ENCODE measurements around the gene CPEB4. TPM values are rescaled to one million over a fixed set of nuclear protein-coding genes. Genes with fewer than 3 reads are reported as not detected.

The CPEB4 gene
- total and polyA plus RNA-seq, 9 of the 15 experiments (the other 6 are each of a cell fraction or from before 2014, with no cell fraction given) = 7.4 to 21.3 (median 12.4) TPM

GRCh38 chr5:173886150-173886549 is 2.0 kb upstream of the CPEB4 start (continued):
- TF ChIP-seq ZNF655 (CRISPR knock-in tag; IDR thresholded peaks at IDR 0.05) (no peak), CTCF (IDR thresholded peaks at IDR 0.05 in 2 of 3, conservative IDR thresholded peaks at IDR 0.05 in 1 of 3; ENCODE audit: insufficient read depth in 2 of 3, low read depth in 1 of 3, low read length in 3 of 3) (peak in 2 of 3 experiments; percentile 10 to 17; a peak in 1 of 6 replicates)

- H3K27me3 ChIP-seq (ENCODE audit: control insufficient read depth in 2 of 2, insufficient read depth in 2 of 2, low read length in 2 of 2) = no peaks in the 10 kb centered on the region
- DNase-seq (ENCODE audit: extremely low read depth in 1 of 4, low spot score in 3 of 4) (peak in 3 of 4 experiments; percentile 25 to 50 (median 32)), FAIRE-seq (no peak), ATAC-seq (peak; percentile 7; the same call in 1 of the 3 replicates)
- H3K36me3 ChIP-seq (ENCODE audit: control insufficient read depth, insufficient read depth, low read length) = peaks cover 2% of the 10 kb centered on the region; the same call in 1 of the 3 replicates
- no peaks in the 10 kb centered on the region for H3K9me1 ChIP-seq (ENCODE audit: control insufficient read depth, insufficient read depth, low read length)
- peak overlapping the region; percentile 35; the same call in 2 of the 3 replicates for H3K27ac ChIP-seq (ENCODE audit: extremely low read depth, low read depth, low read length)
- H3K9ac ChIP-seq (ENCODE audit: insufficient read depth in 1 of 2, low read depth in 2 of 2, low read length in 2 of 2) = peak overlapping the region; percentile 86 to 98; a peak in 3 of 4 replicates
- TSS peak; percentile 48 for BruUV-seq (replicated peaks)
- no peaks in the 10 kb centered on the region for H4K20me1 ChIP-seq (replicated peaks; ENCODE audit: control insufficient read depth, insufficient read depth, low read length)
- ChIA-PET CTCF (ENCODE audit: low intra/inter-chr PET ratio) (no interaction called here), POLR2A (interaction anchor here (0.6 to 4.8 kb wide), 24 partner anchors 8 to 260 kb away, joined by 3 to 30 read pairs (median 3); no protein-coding TSS in a partner anchor)
- in situ Hi-C loops (cut with MboI) = loop anchor here (10.0 kb wide), 1 partner anchor 104 kb away; no protein-coding TSS in a partner anchor
- peak overlapping the region; percentile 72 for H3K4me3 ChIP-seq
- no peaks in the 10 kb centered on the region for H3K9me3 ChIP-seq (replicated peaks; ENCODE audit: control insufficient read depth, insufficient read depth, low read depth, low read length)
- WGBS (ENCODE audit: insufficient coverage, low coverage, missing lambda C conversion rate) = under 1% methylated on average over 20 of the region's 37 CpGs
- intact Hi-C loops (cut with micrococcal nuclease) = loop anchor here (2.0 to 10.0 kb wide), 3 partner anchors 36 to 564 kb away; partner anchors contain the start of gene STC2
- H3K79me2 ChIP-seq (ENCODE audit: control insufficient read depth, insufficient read depth, low read length) = peaks cover 55% of the 10 kb centered on the region
- H2AFZ ChIP-seq (ENCODE audit: low read depth, low read length) = no peak overlapping the region
- H3K4me2 ChIP-seq (ENCODE audit: insufficient read depth, low read length) = peak overlapping the region; percentile 96
- peaks cover 28 to 43% of the 10 kb centered on the region in 2 experiments for H3K4me1 ChIP-seq (replicated peaks in 1 of 2; ENCODE audit: control insufficient read depth in 2 of 2, insufficient read depth in 2 of 2, low read length in 2 of 2)
- TF ChIP-seq ZNF589 (CRISPR knock-in tag; IDR thresholded peaks at IDR 0.05; ENCODE audit: low read depth) (no peak), BRCA1 (IDR thresholded peaks at IDR 0.05) (no peak), BRCA1 (CRISPR knock-in tag; IDR thresholded peaks at IDR 0.05) (no peak), CHCHD3 (CRISPR knock-in tag; IDR thresholded peaks at IDR 0.05) (no peak), NR2C2 (CRISPR knock-in tag; IDR thresholded peaks at IDR 0.05) (no peak), NR2C2 (tag; IDR thresholded peaks at IDR 0.05) (no peak), C11orf30 (IDR thresholded peaks at IDR 0.05; ENCODE audit: low read depth) (no peak), HDAC6 (IDR thresholded peaks at IDR 0.05; ENCODE audit: low read depth, low read length) (no peak), HNRNPLL (IDR thresholded peaks at IDR 0.05; ENCODE audit: low read depth, low read length, poor library complexity, severe bottlenecking) (no peak), ELF1 (tag; IDR thresholded peaks at IDR 0.05) (no peak), PBX2 (CRISPR knock-in tag; IDR thresholded peaks at IDR 0.05; ENCODE audit: low read depth) (no peak), PBX2 (tag; conservative IDR thresholded peaks at IDR 0.05; ENCODE audit: low read depth) (no peak)
Observed at GRCh38 chr5:173888473-173889131, 453 bp downstream of the CPEB4 start.
